ENCODE measurements around the gene PURB.
"Not testable (repeated sequence)": the region's sequence is repeated elsewhere in the genome, so short reads cannot be mapped to it uniquely, and the experiment has no call there.

The PURB gene

DNA sequence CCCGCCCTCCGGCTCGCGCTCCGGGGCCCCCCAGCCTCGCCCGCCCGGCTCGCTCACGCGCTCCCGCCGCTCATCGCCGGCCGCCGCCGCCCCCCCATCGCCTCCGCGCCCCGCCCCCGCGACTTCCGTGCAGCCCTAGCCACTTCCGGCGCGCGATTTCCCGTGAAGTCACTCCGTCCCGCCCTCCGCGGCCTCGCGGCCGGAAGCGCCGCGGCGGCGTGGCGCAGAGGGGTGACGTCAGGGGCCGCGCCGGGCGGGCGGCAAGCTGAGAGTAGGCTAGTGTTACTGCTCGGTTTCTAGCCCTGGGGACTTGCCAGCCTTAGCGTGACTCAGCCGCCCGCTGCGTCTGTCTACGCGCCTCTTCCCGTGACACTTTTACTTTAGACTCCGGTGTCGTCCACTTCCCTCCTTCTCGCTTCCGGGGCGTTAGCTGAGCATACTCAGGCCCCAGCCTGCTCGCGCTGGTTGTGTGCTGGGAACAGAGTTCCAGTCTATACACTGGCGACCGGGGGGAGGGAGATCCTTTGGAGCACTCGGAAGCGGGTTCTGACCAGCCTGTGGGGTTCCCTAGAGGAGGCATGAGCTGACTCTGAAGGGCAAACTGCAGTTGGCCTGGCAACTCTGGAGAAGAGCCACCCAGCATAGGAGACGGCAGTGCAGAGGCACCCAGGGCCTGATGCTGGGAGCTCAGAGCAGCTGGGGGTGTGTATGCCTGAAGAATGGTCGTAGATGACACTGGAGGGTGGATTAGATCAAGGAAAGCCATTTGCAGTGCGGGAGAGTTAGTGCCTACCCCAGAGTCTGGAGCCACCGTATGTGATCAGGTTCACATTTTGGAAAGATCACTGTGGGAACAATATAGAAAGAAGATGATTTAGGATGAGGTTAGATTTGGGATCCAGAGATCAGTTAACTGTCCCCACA is at the start of gene PURB:
Gene PURB (minus strand): TSS at position 137 of the 924 bp plus-strand sequence. CDS start 182 bp downstream, outside the sequence.
- in situ Hi-C loops (cut with MboI; ENCODE audit: low sequenced_read_pairs), result no loop called here

GRCh38 chr7:44935016-44935415 is 49.7 kb upstream of the PURB start:
- in situ Hi-C loops (cut with MboI; ENCODE audit: low sequenced_read_pairs), result no loop called here

- in situ Hi-C loops (cut with MboI; ENCODE audit: low sequenced_read_pairs), result not testable (repeated sequence)
These were observed 49.2 kb upstream of the PURB start for GRCh38 chr7:44934510-44934909.

DNA sequence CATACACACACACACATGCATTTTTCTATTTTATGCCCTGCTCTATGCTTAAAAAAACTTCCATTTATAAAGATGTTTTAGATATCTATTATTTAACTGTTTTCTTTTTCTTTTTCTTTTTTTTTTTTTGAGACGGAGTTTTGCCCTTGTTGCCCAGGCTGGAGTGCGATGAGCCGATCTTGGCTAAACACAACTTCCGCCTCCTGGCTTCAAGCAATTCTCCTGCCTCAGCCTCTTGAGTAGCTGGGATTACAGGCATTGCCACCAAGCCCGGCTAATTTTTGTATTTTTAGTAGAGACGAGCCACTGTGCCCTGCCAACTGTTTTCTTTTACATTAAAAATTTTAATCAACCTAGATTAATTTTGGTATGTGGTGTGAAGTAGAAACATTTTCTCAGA is 45.6 kb upstream of the PURB start:
- in situ Hi-C loops (cut with MboI; ENCODE audit: low sequenced_read_pairs), result no loop called here

- in situ Hi-C loops (cut with MboI; ENCODE audit: low sequenced_read_pairs), result no loop called here
These were observed 37.0 kb upstream of the PURB start for GRCh38 chr7:44922351-44922694.

- in situ Hi-C loops (cut with MboI; ENCODE audit: low sequenced_read_pairs), result no loop called here
These were observed 36.4 kb upstream of the PURB start for GRCh38 chr7:44921607-44922350.

DNA sequence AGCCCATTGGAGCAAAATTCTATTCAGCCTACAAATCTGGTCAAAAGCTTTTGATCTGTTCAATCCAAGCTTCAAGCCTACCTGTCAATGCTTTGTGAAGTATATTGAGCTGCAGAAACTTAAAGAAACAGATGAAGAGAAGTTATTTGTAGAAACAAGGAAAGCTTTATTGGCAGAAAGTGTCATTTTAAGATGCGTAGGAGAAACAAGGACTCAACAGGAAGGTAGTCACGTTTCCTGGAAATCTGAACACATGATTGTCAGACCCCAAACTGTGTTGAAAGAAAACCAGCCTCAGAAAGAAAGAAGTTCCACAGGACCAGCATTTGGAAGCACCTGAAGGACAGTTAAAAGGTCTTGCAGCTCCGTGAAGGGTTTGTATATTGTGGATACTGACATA is 34.8 kb upstream of the PURB start:
- in situ Hi-C loops (cut with MboI; ENCODE audit: low sequenced_read_pairs), result no loop called here

DNA sequence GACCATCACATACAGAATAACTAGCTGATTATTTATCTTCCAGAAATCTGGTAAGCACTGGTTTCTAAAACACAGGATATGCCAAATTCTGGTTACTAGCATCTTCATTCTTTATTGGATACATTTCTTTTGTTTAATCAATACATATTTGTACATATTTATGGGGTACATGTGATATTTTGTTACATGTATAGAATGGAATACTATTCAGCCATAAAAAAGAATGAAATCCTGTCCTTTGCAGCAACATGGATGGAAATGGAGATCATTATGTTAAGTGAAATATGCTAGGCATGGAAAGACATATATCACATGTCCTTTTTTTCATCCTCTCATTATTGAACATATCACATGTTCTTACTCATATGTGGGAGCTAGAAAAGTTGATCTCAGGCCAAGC is 32.7 kb upstream of the PURB start:
- in situ Hi-C loops (cut with MboI; ENCODE audit: low sequenced_read_pairs), result no loop called here

DNA sequence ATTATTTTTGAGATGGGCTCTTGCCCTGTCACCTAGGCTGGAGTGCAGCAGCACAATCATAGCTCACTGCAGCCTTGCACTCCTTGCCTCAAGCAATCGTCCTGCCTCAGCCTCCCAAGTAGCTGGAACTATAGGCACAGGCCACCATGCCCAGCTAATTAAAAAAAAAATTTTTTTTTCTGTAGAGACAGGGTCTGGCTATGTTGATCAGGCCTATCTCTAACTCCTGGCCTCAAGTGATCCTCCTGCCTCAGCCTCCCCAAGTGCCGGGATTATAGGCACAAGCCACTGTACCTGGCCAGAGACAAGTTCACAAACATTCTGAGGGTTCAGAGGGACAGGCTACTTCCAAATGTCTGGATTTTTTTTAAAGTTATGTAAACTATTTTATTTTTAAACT is 32.1 kb upstream of the PURB start:
- in situ Hi-C loops (cut with MboI; ENCODE audit: low sequenced_read_pairs), result no loop called here

- in situ Hi-C loops (cut with MboI; ENCODE audit: low sequenced_read_pairs), result no loop called here
These were observed 29.8 kb upstream of the PURB start for GRCh38 chr7:44914992-44915607.

DNA sequence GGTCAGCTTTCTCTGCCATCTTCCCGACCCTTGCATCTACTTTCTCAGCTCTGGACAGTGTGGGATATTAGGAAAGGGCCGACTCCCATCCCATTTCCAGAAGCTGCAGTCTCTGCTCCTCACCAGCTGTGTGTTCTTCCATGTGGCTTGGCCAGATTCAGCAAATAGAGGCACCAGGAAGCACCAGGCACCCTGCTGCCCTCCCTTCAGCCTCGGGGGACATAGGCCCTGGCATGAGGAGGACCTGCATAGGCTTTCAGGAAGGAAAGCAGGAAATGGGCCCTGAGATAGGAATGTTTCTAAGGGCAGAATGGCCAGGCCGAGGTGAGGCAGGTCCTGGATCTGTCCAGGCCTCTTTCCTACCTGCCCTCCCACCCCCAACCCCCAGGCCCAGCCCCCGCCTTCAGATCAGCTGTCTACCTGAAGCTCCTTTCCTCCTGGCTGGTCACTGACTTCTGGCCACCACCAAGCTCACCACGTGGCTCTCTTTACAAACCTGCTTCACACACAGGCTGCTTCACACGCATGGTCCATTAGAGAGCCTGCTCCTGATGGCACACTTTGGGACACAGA is 27.5 kb upstream of the PURB start:
- in situ Hi-C loops (cut with MboI; ENCODE audit: low sequenced_read_pairs), result no loop called here

- in situ Hi-C loops (cut with MboI; ENCODE audit: low sequenced_read_pairs), result no loop called here
These were observed 26.6 kb upstream of the PURB start for GRCh38 chr7:44911911-44912310.

DNA sequence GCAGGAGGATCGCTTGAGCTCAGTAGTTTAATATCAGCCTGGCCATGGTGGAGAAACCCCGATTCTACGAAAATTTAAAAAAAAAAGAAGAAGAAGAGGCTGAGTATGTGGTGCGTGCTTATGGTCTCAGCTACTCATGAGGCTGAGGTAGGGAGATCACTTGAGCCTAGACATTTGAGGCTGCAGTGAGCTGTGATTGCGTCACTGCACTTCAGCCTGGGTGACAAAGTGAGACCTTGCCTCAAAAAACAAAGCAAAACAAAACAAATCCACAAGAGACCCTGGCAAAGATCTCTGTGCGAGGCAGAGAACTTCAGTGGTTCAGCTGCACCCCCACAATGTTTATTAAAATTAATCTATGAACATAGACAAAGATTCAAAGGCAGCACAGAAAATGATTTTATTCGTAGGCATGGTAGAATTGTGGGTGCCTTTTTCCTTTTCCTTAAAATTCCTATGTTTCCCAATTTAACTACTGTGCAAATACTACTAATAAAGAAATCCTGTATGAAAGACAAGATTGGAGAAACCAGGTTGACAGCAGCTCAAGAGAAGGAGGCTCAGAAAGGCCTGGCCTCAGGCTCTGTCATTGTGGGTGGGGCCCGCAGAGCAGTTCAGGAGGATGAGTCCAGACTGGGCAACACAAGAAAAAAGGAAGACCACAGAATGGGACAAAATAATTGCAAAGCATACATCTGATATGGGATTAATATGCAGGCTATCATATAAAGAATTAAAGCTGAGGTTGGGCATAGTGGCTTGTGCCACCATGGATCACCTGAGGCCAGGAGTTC is 24.5 kb upstream of the PURB start:
- in situ Hi-C loops (cut with MboI; ENCODE audit: low sequenced_read_pairs), result no loop called here

- in situ Hi-C loops (cut with MboI; ENCODE audit: low sequenced_read_pairs), result no loop called here
These were observed 21.6 kb upstream of the PURB start for GRCh38 chr7:44906965-44907364.

DNA sequence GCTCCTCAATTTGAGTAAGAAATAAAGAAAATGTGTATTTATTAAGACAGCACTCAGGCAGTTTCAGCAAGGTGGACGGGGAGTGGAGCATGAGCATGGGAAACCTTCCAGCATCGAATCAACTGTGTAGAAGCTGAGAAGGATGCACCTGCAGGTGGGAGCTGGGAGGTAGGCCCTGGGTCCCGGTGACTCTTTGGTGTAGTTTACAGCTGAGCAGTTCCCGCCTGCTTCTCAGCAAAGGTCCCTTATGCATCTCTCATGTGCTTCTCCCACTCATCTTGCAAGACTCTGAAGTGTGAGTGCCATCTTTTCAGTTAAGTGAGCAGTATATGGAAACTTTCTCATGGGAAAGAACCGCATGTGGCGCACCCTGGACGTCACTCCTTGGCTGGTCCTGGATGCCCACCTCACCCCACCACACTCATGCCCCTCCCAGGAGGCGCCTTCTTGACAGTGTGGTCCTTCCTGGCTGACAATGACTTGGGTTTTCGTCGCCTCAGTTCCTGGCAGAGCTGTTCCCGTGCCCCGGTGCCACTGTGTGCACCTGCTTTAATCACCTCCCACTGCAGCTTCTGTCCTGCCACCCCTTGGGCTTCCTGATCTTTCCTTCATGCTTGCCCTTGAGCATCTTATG is 19.8 kb upstream of the PURB start:
- in situ Hi-C loops (cut with MboI; ENCODE audit: low sequenced_read_pairs), result no loop called here

GRCh38 chr7:44899443-44899842 is 14.1 kb upstream of the PURB start:
- in situ Hi-C loops (cut with MboI; ENCODE audit: low sequenced_read_pairs), result no loop called here

DNA sequence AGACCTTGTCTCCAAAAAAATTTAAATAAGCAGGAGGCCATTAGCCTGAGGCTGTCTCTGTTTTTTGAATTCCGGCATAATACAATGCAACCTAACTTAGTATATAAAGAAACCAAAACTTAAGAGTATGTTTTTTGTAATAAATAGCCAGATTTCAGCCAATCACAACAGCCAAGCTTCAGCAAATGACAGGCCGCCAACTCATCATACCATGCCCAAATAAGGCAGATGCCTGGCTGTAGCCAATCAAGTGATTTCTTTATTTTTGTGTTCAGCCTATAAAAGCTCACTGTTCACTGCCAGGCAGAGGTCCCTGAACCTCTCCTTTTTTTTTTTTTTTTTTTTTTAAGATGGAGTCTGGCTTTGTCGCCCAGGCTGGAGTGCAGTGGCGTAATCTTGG is 12.7 kb upstream of the PURB start:
- in situ Hi-C loops (cut with MboI; ENCODE audit: low sequenced_read_pairs), result no loop called here

- in situ Hi-C loops (cut with MboI; ENCODE audit: low sequenced_read_pairs), result no loop called here
These were observed 12.0 kb upstream of the PURB start for GRCh38 chr7:44897309-44897708.

DNA sequence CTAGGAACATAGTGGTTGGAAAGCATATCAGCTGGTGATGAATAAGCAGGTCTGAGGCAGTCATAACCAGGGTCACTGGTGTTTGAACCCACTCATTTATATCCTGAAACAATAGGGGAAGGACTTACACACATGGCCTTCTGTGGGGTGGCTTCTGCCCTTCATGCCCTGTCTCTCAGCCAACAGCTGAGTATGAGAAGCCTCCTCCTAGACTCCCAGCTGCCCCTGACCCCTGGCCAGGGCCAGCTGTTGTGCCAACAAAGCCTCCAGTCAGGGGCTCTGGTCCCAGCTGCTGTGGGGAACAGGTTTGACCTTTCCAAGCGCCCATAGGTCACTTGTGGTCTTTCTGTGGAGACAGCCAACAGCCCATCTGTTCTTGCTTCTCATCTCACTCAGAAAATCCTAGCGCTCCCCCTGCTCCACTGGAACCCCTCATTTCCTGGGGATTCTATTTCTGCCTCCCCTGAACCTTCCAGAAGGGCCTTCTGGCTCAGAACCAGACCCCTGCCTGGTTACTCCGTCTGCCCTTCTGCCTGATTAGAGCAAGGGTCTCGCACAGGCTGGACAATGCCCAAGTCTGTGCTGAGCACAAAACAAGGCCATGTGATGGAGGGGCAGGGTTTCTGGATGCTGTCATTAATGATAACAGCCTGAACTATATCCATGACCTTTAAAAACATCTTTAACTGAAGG is 9.7 kb upstream of the PURB start:
- in situ Hi-C loops (cut with MboI; ENCODE audit: low sequenced_read_pairs), result no loop called here

Measured in hTERT RPE-1 (cell line).